GM23248 (cell line): ENCODE results near the gene RFTN1.

Experiments used
- EZH2 ChIP-seq: fragments of 200-600 bp; sonication (generic); IDR thresholded peaks from 2 replicates; pipeline ENCODE4 v1.6.1; 2018; ENCODE audit warnings: antibody characterized with exemption, mild to moderate bottlenecking; ENCODE audit not compliant: insufficient read depth, poor library complexity, severe bottlenecking
- EZH2phosphoT487 ChIP-seq: fragments of 200-600 bp; sonication (generic); IDR thresholded peaks from 2 replicates; pipeline ENCODE4 v1.6.1; 2018; ENCODE audit warnings: antibody characterized with exemption, moderate library complexity, mild to moderate bottlenecking, low read depth; ENCODE audit not compliant: insufficient read depth

DNA sequence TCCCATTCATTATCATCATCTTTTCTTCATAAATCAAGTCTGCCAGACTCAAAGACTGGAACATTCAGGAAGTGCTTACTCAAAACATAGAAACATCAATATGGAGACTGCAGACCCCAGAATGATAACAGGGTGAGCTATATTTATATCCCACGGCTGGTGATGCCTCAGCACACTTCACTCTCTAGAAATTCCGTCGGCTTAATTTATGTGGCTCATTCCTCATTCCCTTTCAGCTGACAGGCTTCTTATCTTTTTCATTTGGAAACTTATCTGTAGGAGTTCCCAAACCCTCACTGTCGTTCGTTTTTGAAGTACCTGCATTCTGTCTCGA is 45.5 kb downstream of the RFTN1 start:
- TF ChIP-seq EZH2 (no peak), EZH2phosphoT487 (no peak)
